OCI-LY3 (cell line): Measurements from ENCODE around the gene CDX1.

ENCODE experiments used
- EZH2phosphoT487 ChIP-seq: fragments of 200-600 bp; shearing (Covaris generic); IDR thresholded peaks from 2 replicates; pipeline ENCODE4 v1.6.1; 2018; ENCODE audit warnings: antibody characterized with exemption, mixed run types, low read depth
- TF ChIP-seq, protein P1 (sequence below): fragments of 200-600, 300-600 bp; sonication (generic); IDR thresholded peaks from 2 replicates; pipeline ENCODE4 v1.5.1; 2014; ENCODE audit warnings: antibody characterized with exemption, low read length, low read depth

DNA sequence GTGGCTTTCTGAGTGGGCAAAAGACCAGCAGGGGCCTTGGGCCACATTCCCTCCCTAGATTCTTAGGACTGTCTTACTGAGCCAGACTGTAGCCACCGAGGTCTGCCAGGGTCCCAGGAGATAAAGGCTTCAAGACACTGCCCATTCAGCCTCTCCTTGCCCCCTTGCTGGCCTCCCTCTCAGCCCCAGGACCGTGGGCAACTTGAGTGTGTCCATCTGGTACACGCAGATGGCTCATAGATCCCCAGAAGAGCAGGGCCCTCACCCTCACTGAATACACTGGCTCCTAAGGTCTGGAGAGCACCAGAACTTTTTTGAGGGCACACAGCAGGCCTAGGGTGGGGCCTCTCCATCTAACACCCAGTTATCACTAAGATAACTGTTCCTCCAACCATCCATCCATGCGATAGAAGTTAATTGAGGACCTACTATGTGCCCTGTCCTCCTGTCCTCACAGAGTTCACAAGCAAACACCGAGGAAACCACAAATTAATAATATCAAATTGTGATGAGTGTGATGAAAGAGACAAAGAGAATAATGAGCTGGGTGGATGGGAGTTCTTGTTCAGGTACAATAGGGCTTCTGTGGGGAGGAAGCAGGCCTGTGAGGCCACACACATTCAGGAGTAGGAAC lies 6.0 kb upstream of the CDX1 start:
- TF ChIP-seq, protein P1, sequence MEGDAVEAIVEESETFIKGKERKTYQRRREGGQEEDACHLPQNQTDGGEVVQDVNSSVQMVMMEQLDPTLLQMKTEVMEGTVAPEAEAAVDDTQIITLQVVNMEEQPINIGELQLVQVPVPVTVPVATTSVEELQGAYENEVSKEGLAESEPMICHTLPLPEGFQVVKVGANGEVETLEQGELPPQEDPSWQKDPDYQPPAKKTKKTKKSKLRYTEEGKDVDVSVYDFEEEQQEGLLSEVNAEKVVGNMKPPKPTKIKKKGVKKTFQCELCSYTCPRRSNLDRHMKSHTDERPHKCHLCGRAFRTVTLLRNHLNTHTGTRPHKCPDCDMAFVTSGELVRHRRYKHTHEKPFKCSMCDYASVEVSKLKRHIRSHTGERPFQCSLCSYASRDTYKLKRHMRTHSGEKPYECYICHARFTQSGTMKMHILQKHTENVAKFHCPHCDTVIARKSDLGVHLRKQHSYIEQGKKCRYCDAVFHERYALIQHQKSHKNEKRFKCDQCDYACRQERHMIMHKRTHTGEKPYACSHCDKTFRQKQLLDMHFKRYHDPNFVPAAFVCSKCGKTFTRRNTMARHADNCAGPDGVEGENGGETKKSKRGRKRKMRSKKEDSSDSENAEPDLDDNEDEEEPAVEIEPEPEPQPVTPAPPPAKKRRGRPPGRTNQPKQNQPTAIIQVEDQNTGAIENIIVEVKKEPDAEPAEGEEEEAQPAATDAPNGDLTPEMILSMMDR: no peak
- no peak for TF ChIP-seq EZH2phosphoT487
